ENCODE data around the gene CAV3. TPM values are rescaled to one million over a fixed set of nuclear protein-coding genes. Genes with fewer than 3 reads are reported as not detected.

CAV3 gene
- total RNA-seq, 1 experiment from 2014 or later: not detected

DNA sequence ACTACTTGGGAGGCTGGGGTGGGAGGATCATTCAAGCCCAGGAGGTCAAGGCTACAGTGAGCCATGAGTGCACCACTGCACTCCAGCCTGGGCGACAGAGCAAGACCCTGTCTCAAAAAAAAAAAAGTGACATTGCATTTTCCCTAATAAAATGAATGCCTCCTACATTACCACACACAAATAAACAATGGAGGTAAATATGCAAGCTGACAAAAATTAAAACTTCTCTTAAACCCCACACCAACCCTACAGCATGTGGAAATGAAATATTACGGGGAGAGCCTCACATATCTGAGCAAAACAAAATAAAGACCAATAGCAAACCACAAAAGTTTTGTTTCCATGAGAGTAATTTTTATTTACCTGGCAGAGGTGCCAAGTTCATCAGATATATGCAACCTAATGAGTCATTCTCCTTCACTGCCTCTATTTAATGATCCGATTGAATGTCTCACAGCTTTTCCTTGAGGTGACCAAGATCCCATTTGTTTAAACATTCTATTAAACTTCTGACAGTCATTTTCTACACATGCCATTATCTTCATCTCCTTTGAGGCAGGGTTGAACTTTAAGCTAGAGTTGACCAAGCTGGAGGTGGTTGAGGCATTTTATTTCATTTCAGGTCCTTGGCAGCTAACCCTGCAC, 9.4 kb upstream of the CAV3 start:
- no TSS peak for BruUV-seq (replicated peaks)
- no peaks in the 10 kb centered on the region for H3K36me3 Mint-ChIP-seq (ENCODE audit: insufficient read depth, unreplicated experiment)
- CTCF ChIA-PET: interaction anchor here (0.6 to 2.1 kb wide), 4 partner anchors 11 to 422 kb away, joined by 3 to 7 read pairs (median 4); partner anchors contain the start of gene OXTR
- peaks cover 16% of the 10 kb centered on the region for H3K4me1 Mint-ChIP-seq (ENCODE audit: insufficient read depth, unreplicated experiment)
- no peaks in the 10 kb centered on the region for H3K9me3 Mint-ChIP-seq (ENCODE audit: unreplicated experiment)
- POLR2A ChIA-PET: interaction anchor here (0.6 to 1.9 kb wide), 6 partner anchors 10 to 312 kb away, joined by 3 to 8 read pairs (median 4); no protein-coding TSS in a partner anchor
- DNase-seq (ENCODE audit: unreplicated experiment): peak; percentile 55
- no peaks in the 10 kb centered on the region for H3K27me3 Mint-ChIP-seq (ENCODE audit: insufficient read depth, unreplicated experiment)
- TF ChIP-seq, protein P1, sequence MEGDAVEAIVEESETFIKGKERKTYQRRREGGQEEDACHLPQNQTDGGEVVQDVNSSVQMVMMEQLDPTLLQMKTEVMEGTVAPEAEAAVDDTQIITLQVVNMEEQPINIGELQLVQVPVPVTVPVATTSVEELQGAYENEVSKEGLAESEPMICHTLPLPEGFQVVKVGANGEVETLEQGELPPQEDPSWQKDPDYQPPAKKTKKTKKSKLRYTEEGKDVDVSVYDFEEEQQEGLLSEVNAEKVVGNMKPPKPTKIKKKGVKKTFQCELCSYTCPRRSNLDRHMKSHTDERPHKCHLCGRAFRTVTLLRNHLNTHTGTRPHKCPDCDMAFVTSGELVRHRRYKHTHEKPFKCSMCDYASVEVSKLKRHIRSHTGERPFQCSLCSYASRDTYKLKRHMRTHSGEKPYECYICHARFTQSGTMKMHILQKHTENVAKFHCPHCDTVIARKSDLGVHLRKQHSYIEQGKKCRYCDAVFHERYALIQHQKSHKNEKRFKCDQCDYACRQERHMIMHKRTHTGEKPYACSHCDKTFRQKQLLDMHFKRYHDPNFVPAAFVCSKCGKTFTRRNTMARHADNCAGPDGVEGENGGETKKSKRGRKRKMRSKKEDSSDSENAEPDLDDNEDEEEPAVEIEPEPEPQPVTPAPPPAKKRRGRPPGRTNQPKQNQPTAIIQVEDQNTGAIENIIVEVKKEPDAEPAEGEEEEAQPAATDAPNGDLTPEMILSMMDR (IDR thresholded peaks at IDR 0.05; ENCODE audit: unreplicated experiment): no peak
- no peak overlapping the region for H3K27ac Mint-ChIP-seq (ENCODE audit: low read depth, unreplicated experiment)
- no peak overlapping the region for H3K4me3 Mint-ChIP-seq (ENCODE audit: unreplicated experiment)
- intact Hi-C loops (cut with micrococcal nuclease): no loop called here

DNA sequence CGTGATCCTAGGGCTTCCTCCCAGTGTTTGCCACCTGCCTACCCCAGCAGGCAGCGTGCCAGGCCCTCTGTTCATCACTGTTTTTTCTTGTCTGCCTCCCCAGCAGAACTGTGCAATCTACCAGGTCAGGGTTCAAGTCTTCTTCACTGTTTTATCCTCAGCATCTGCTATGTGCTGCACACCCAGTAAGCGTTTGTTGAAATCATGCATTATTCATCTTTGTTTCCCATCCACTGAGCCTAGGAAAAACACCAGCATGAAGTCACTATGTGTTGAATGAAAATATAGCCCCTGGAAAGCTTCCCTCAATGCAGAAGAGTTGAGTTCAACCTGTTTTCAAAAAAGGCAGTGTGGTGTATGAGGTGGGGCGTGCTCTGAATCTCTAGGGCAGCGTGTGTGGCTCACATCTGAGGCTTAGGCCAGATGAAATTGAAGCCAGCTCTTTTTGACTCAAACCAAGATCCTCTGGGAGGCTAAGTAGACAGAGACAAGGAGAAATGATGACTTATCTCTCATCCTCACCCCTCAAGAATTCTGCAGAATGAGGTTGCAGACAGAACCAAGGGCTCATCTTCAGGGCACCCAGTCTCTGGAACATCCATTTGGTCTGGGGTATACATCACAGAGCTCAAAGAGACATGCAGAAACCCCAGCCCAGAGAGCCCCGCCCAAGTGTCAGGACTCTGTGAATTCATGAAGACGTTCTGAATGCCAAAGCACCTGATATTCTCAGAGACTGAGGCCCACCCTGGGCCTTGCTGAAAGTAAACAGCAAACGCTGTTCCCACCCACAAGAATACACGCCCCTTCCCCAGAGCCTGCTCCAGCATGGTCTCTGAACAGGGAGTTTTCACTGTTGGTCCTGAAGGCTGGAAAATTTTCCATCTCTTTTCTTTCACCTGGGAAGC, 5.7 kb upstream of the CAV3 start:
- TF ChIP-seq, protein P1 (IDR thresholded peaks at IDR 0.05; ENCODE audit: unreplicated experiment): no peak
- POLR2A ChIA-PET: interaction anchor here (1.0 to 1.5 kb wide), 2 partner anchors 12 kb away, joined by 4 read pairs; no protein-coding TSS in a partner anchor
- CTCF ChIA-PET: interaction anchor here (1.6 kb wide), 1 partner anchor 15 kb away, joined by 4 read pairs; no protein-coding TSS in a partner anchor
- BruUV-seq (replicated peaks): no TSS peak
- no peak for DNase-seq (ENCODE audit: unreplicated experiment)
- Mint-ChIP-seq H3K4me3 (ENCODE audit: unreplicated experiment) (no peak overlapping the region), H3K36me3 (ENCODE audit: insufficient read depth, unreplicated experiment) (no peaks in the 10 kb centered on the region), H3K27ac (ENCODE audit: low read depth, unreplicated experiment) (no peak overlapping the region), H3K4me1 (ENCODE audit: insufficient read depth, unreplicated experiment) (peaks cover 16% of the 10 kb centered on the region), H3K27me3 (ENCODE audit: insufficient read depth, unreplicated experiment) (no peaks in the 10 kb centered on the region), H3K9me3 (ENCODE audit: unreplicated experiment) (no peaks in the 10 kb centered on the region)
- intact Hi-C loops (cut with micrococcal nuclease): no loop called here

DNA sequence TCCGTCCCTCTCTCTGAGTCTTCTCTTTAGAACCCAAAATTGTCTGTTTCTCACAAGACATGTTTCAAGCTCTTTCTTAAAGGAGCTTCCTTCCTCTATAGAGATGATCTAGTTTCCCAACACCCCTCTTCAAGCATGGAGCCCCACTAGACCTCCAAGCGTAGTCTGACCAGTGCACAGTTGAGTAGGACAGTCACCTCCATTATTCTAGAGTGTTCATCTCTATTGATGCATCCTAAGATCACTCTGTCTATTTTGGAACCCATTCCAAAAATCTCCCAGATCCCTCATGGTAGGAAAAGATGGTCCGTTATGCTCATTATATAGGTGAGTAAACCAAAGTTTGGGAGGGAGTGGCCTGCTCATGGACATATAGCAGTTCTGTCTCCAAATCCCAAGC, 4.1 kb upstream of the CAV3 start:
- H3K4me1 Mint-ChIP-seq (ENCODE audit: insufficient read depth, unreplicated experiment): peaks cover 6% of the 10 kb centered on the region
- H3K27ac Mint-ChIP-seq (ENCODE audit: low read depth, unreplicated experiment): no peak overlapping the region
- POLR2A ChIA-PET: interaction anchor here (0.8 kb wide), 1 partner anchor 8 kb away, joined by 3 read pairs; no protein-coding TSS in a partner anchor
- H3K4me3 Mint-ChIP-seq (ENCODE audit: unreplicated experiment): no peak overlapping the region
- no peaks in the 10 kb centered on the region for H3K9me3 Mint-ChIP-seq (ENCODE audit: unreplicated experiment)
- BruUV-seq (replicated peaks): no TSS peak
- no peak for DNase-seq (ENCODE audit: unreplicated experiment)
- CTCF ChIA-PET: interaction anchor here (0.6 to 1.6 kb wide), 5 partner anchors 9 to 702 kb away, joined by 3 to 5 read pairs (median 3); partner anchors contain the start of gene OXTR
- no peaks in the 10 kb centered on the region for H3K36me3 Mint-ChIP-seq (ENCODE audit: insufficient read depth, unreplicated experiment)
- intact Hi-C loops (cut with micrococcal nuclease): no loop called here
- TF ChIP-seq, protein P1 (IDR thresholded peaks at IDR 0.05; ENCODE audit: unreplicated experiment): no peak
- H3K27me3 Mint-ChIP-seq (ENCODE audit: insufficient read depth, unreplicated experiment): no peaks in the 10 kb centered on the region

DNA sequence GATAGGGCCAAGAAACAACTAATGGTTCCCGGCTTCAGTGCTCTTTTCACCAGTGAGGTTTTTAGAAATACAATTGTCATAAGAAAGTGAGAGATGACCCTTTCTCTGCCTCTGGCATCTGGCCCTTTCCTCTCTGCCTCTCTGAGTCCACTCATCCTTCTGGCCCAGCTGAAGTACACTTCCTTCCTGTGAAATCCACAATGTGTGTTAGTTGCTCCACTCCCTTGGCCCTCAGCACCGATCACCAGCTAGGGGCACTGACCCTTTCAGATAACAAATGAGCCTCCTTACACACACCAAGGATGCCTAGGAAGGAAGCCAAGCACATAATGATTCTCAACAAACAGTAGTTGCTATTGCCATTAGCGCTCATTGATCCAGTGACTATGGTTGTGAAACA, 2.9 kb upstream of the CAV3 start:
- H3K4me1 Mint-ChIP-seq (ENCODE audit: insufficient read depth, unreplicated experiment): no peaks in the 10 kb centered on the region
- no peak overlapping the region for H3K27ac Mint-ChIP-seq (ENCODE audit: low read depth, unreplicated experiment)
- no peaks in the 10 kb centered on the region for H3K27me3 Mint-ChIP-seq (ENCODE audit: insufficient read depth, unreplicated experiment)
- no peak overlapping the region for H3K4me3 Mint-ChIP-seq (ENCODE audit: unreplicated experiment)
- H3K9me3 Mint-ChIP-seq (ENCODE audit: unreplicated experiment): no peaks in the 10 kb centered on the region
- no TSS peak for BruUV-seq (replicated peaks)
- H3K36me3 Mint-ChIP-seq (ENCODE audit: insufficient read depth, unreplicated experiment): no peaks in the 10 kb centered on the region
- TF ChIP-seq, protein P1 (IDR thresholded peaks at IDR 0.05; ENCODE audit: unreplicated experiment): no peak
- POLR2A ChIA-PET: interaction anchor here (1.0 kb wide), 1 partner anchor 15 kb away, joined by 3 read pairs; no protein-coding TSS in a partner anchor
- CTCF ChIA-PET: interaction anchor here (0.8 kb wide), 1 partner anchor 14 kb away, joined by 3 read pairs; no protein-coding TSS in a partner anchor
- intact Hi-C loops (cut with micrococcal nuclease): no loop called here
- no peak for DNase-seq (ENCODE audit: unreplicated experiment)
